ENCODE measurements around the gene XPR1. TPM values are rescaled to one million over a fixed set of nuclear protein-coding genes. Genes with fewer than 3 reads are reported as not detected.

The XPR1 gene
- total RNA-seq, 1 experiment from 2014 or later = 16.8 TPM

- no TSS peak for BruUV-seq (replicated peaks)
- no peaks in the 10 kb centered on the region for H3K36me3 ChIP-seq (ENCODE audit: low read depth)
- no peak overlapping the region for H3K27ac ChIP-seq
- no peaks in the 10 kb centered on the region for H3K79me2 ChIP-seq (ENCODE audit: low read depth)
- ChIA-PET POLR2A (ENCODE audit: unreplicated experiment) (no interaction called here), CTCF (no interaction called here)
- no peaks in the 10 kb centered on the region for H3F3A ChIP-seq (ENCODE audit: insufficient read depth, low read depth)
- no peaks in the 10 kb centered on the region for H3K9me3 ChIP-seq (ENCODE audit: insufficient read depth, low read depth)
- DNase-seq = no peak
- no peaks in the 10 kb centered on the region for H3K9me2 ChIP-seq (ENCODE audit: insufficient read depth)
- no peaks in the 10 kb centered on the region for H3K27me3 ChIP-seq (ENCODE audit: insufficient read depth, low read depth)
- intact Hi-C loops (cut with micrococcal nuclease; ENCODE audit: unreplicated experiment) = no loop called here
- no peak overlapping the region for H3K4me2 ChIP-seq
- TF ChIP-seq EZH2 (IDR thresholded peaks at IDR 0.05; ENCODE audit: low read depth) = no peak
- TF ChIP-seq CTCF (conservative IDR thresholded peaks at IDR 0.05) = no peak
- H2AFZ ChIP-seq = no peak overlapping the region
- no peaks in the 10 kb centered on the region; the same call in 1 of the 2 replicates for H3K4me1 ChIP-seq (replicated peaks; ENCODE audit: insufficient read depth)
- H4K20me1 ChIP-seq (ENCODE audit: insufficient read depth) = no peaks in the 10 kb centered on the region
- H3K4me3 ChIP-seq = no peak overlapping the region
Measured at GRCh38 chr1:180907313-180908055, 275.7 kb downstream of the XPR1 start.

- Histone ChIP-seq H3F3A (ENCODE audit: insufficient read depth, low read depth) (no peaks in the 10 kb centered on the region), H3K27me3 (ENCODE audit: insufficient read depth, low read depth) (no peaks in the 10 kb centered on the region), H3K4me1 (replicated peaks; ENCODE audit: insufficient read depth) (no peaks in the 10 kb centered on the region; the same call in 1 of the 2 replicates), H3K27ac (no peak overlapping the region), H3K9me3 (ENCODE audit: insufficient read depth, low read depth) (no peaks in the 10 kb centered on the region), H3K4me2 (no peak overlapping the region), H3K79me2 (ENCODE audit: low read depth) (no peaks in the 10 kb centered on the region), H3K4me3 (no peak overlapping the region), H3K9me2 (ENCODE audit: insufficient read depth) (no peaks in the 10 kb centered on the region), H4K20me1 (ENCODE audit: insufficient read depth) (no peaks in the 10 kb centered on the region), H2AFZ (no peak overlapping the region), H3K36me3 (ENCODE audit: low read depth) (no peaks in the 10 kb centered on the region)
- DNase-seq = no peak
- CTCF ChIA-PET = no interaction called here
- TF ChIP-seq CTCF (conservative IDR thresholded peaks at IDR 0.05) (no peak), EZH2 (IDR thresholded peaks at IDR 0.05; ENCODE audit: low read depth) (no peak)
- no TSS peak for BruUV-seq (replicated peaks)
- intact Hi-C loops (cut with micrococcal nuclease; ENCODE audit: unreplicated experiment) = no loop called here
- POLR2A ChIA-PET (ENCODE audit: unreplicated experiment) = no interaction called here
Measured at GRCh38 chr1:180908074-180908765, 276.4 kb downstream of the XPR1 start.

- Histone ChIP-seq H3K4me1 (replicated peaks; ENCODE audit: insufficient read depth) (no peaks in the 10 kb centered on the region; the same call in 1 of the 2 replicates), H4K20me1 (ENCODE audit: insufficient read depth) (no peaks in the 10 kb centered on the region), H3K9me3 (ENCODE audit: insufficient read depth, low read depth) (no peaks in the 10 kb centered on the region), H3K4me2 (no peak overlapping the region), H2AFZ (no peak overlapping the region), H3K9me2 (ENCODE audit: insufficient read depth) (no peaks in the 10 kb centered on the region), H3K79me2 (ENCODE audit: low read depth) (no peaks in the 10 kb centered on the region), H3F3A (ENCODE audit: insufficient read depth, low read depth) (no peaks in the 10 kb centered on the region), H3K36me3 (ENCODE audit: low read depth) (no peaks in the 10 kb centered on the region), H3K27me3 (ENCODE audit: insufficient read depth, low read depth) (no peaks in the 10 kb centered on the region), H3K4me3 (no peak overlapping the region), H3K27ac (no peak overlapping the region)
- intact Hi-C loops (cut with micrococcal nuclease; ENCODE audit: unreplicated experiment) = no loop called here
- TF ChIP-seq CTCF (conservative IDR thresholded peaks at IDR 0.05) = no peak
- no peak for TF ChIP-seq EZH2 (IDR thresholded peaks at IDR 0.05; ENCODE audit: low read depth)
- CTCF ChIA-PET = no interaction called here
- POLR2A ChIA-PET (ENCODE audit: unreplicated experiment) = no interaction called here
- no peak for DNase-seq
- BruUV-seq (replicated peaks) = no TSS peak
Measured at GRCh38 chr1:180909005-180909414, 277.2 kb downstream of the XPR1 start.

Data from PC-9 (cell line).